ENCODE results near the gene FARSA. TPM values are rescaled to one million over a fixed set of nuclear protein-coding genes. Genes with fewer than 3 reads are reported as not detected.

The FARSA gene
- total and polyA plus RNA-seq, 10 of the 15 experiments (the other 5 are each of a cell fraction or from before 2014, with no cell fraction given), result 20.3 to 212 (median 76.4) TPM

GRCh38 chr19:12913011-12913561, 20.4 kb downstream of the FARSA start:
- H3K9ac ChIP-seq (ENCODE audit: control insufficient read depth, insufficient read depth, low read length), result no peak overlapping the region
- in situ Hi-C loops (cut with MboI) (no loop called here), intact Hi-C loops (cut with micrococcal nuclease; ENCODE audit: unreplicated experiment) (no loop called here)
- no peak overlapping the region for H3K27ac ChIP-seq (ENCODE audit: control insufficient read depth, insufficient read depth)
- no peak for ATAC-seq
- TF ChIP-seq STAT1 (conservative IDR thresholded peaks at IDR 0.05), result no peak
- TF ChIP-seq ZBED1 (IDR thresholded peaks at IDR 0.05; ENCODE audit: borderline replicate concordance), result no peak
- TF ChIP-seq MYC (IDR thresholded peaks at IDR 0.05; ENCODE audit: insufficient read depth, insufficient read length, insufficient replicate concordance, low read length, severe bottlenecking), result no peak
- no peak for TF ChIP-seq ZBTB11 (CRISPR knock-in tag; IDR thresholded peaks at IDR 0.05)
- peaks cover 7% of the 10 kb centered on the region for H3K4me1 ChIP-seq (ENCODE audit: control insufficient read depth, insufficient read depth, low read length)
- no peak overlapping the region for H3K4me3 ChIP-seq
- H3K27me3 ChIP-seq (replicated peaks in 1 of 2; ENCODE audit: control insufficient read depth in 2 of 2, insufficient read depth in 2 of 2, low read length in 1 of 2), result no peaks in the 10 kb centered on the region
- no peaks in the 10 kb centered on the region for H3K36me3 ChIP-seq (ENCODE audit: control insufficient read depth in 2 of 2, insufficient read depth in 2 of 2, low read length in 1 of 2)
- SMC1A ChIA-PET (ENCODE audit: uncharacterized antibody, unreplicated experiment), result interaction anchor here (0.9 to 1.8 kb wide), 3 partner anchors 14 to 47 kb away, joined by 3 to 5 read pairs (median 5); no protein-coding TSS in a partner anchor
- no TSS peak for BruUV-seq (replicated peaks)
- H3K9me3 ChIP-seq (replicated peaks; ENCODE audit: control insufficient read depth, insufficient read depth, low read length), result no peaks in the 10 kb centered on the region; the same call in 2 of the 3 replicates
- FAIRE-seq, result no peak
- WGBS (ENCODE audit: insufficient coverage, insufficient replicate concordance, low lambda C conversion rate, missing lambda C conversion rate), result 68% methylated on average over 22 of the region's 22 CpGs
- RAD21 ChIA-PET (ENCODE audit: unreplicated experiment), result no interaction called here
- no peak for DNase-seq (ENCODE audit: low read depth, low spot score)
- H3K79me2 ChIP-seq (ENCODE audit: control insufficient read depth, insufficient read depth, low read length), result no peaks in the 10 kb centered on the region
- H4K20me1 ChIP-seq (ENCODE audit: control insufficient read depth, insufficient read depth), result no peaks in the 10 kb centered on the region
- CTCF ChIA-PET, result interaction anchor here (0.8 to 4.8 kb wide), 3 partner anchors 12 to 149 kb away, joined by 3 to 23 read pairs (median 11); no protein-coding TSS in a partner anchor
- POLR2A ChIA-PET, result interaction anchor here (0.7 to 2.4 kb wide), 4 partner anchors 11 to 48 kb away, joined by 4 to 8 read pairs (median 5); partner anchors contain the start of gene FARSA
- H3K4me2 ChIP-seq (ENCODE audit: control insufficient read depth, insufficient read depth), result no peak overlapping the region
- H2AFZ ChIP-seq (ENCODE audit: control insufficient read depth, low read depth, low read length), result no peak overlapping the region; the same call in 1 of the 2 replicates

Data from GM12878 (cell line).